Kidney capillary endothelial cell (primary cell): Measurements from ENCODE around the gene DHFR2.
"Not testable (repeated sequence)": the region's sequence is repeated elsewhere in the genome, so short reads cannot be mapped to it uniquely, and the experiment has no call there.

Source experiments
- DNase-seq: peaks from one replicate; pipeline ENCODE4 v3.0.0-alpha.2; 2018; ENCODE audit warnings: low spot score

The DHFR2 gene

DNA sequence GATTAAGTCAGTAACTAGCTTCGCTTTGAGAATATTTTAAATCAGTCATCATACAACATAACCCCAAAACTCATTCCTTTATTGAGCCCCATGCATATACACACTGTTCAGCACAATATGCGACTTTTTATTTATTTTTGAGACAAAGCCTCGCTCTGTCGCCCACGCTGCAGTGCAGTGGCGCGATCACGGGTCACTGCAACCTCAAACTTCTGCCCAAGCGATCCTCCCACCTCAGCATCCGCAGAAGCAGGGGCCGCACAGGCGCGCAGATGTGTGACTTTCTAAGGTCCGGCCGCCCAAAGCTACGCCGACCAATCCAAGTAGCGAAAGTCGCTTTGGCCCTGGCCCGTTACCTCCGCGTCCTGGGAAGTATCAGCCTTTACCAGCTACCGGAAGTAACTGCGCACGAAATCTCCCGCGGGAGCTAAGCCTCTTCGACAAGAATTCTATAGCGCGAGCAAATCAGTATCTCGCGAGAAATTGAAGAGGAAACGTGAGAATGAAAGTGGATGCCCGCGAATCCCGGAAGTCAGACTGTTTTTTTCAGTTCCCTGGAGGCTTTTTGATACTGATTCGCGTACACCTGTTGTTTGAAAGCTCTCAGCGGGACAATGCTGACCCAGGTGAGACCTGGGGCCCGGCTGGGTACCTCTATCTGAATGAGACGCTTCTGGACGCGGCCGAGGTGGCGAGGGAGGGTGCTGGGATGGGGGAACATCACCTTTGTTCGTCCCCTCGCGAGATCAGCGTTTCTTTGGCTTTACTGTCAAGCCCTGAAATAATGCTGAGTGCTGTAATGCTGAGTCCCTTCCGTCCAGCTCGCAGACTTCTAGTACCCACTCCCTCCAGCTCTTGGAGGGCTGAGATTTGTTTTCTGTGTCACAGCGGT, at the start of gene DHFR2, which contains the start of gene NSUN3:
Gene DHFR2, minus strand, starts transcription at position 404 of the 892 bp plus-strand sequence. CDS start 1,405 bp downstream, outside the sequence.
Gene NSUN3, plus strand, starts transcription at position 549 of the 892 bp plus-strand sequence. Its CDS starts 66 bp downstream, at position 615.
- DNase-seq: peak; percentile 97

DNA sequence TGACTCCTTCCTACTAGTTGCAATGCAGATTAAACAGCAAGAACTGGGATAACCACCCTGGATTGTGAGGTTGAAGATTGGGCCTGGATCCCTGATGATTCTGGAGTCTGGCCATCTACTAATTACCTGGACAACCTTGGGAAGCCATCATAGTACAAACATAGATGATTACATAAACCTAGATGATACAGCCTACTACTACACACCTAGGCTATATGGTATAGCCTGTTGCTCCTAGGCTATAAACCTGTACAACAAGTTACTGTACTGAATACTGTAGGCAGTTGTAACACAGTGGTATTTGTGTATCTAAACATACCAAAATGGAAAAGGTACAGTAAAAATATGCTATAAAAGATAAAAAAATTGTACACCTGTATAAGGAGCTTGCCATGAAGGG, 48.1 kb upstream of the DHFR2 start:
- DNase-seq: no peak

DNA sequence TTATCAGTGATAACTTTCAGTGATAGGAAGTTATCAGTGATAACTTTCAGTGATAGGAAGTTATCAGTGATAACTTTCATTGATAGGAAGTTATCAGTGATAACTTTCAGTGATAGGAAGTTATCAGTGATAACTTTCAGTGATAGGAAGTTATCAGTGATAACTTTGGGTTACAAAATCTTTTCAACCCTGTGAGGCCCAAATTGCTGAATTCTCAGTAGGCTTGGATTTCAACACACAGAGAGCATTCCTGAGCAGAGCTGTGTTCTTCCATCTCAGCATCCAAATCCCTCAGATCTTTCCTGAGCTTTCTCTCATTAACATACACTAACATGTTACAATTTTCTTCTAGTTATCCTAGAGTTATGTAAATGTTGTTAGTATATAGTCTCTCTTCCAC, 47.5 kb upstream of the DHFR2 start:
- DNase-seq: not testable (repeated sequence)

DNA sequence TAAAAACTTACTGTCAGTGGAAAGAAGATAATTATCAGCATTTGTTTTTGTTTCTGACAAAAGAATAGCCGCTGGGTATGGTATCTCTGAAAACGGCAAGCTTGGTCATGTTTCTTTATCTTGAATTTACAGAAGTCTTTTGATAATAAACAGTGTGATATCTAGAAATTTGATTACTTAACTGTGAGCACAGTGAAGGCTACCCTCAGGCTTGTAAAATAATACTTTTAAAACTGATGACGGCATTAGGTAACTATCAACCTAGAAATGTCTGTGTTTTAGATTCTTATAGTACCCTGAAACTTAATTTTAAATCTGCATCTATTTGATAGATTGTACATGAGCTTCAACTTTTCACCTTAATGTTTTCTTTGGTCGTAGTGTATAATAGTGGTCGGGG, 43.6 kb upstream of the DHFR2 start:
- no peak for DNase-seq

DNA sequence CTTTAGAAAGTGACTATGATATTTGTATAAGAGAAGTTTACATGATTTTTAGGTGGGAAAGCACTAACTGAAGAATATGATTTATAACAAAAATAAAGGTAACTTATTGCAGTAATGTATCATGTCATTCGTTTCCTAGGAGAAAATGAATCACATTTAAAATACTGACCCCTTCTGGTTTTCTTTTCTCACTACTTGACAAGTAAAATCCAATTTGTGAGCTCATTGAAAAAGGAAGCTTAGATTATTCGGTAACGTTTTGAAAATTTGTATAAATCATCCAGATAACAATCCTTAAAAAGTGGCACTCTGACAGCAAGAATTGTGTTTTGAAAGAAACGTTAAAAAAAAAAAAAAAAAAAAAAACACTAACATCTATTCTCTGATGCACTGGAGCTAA, 39.1 kb upstream of the DHFR2 start:
- peak; percentile 11 for DNase-seq

DNA sequence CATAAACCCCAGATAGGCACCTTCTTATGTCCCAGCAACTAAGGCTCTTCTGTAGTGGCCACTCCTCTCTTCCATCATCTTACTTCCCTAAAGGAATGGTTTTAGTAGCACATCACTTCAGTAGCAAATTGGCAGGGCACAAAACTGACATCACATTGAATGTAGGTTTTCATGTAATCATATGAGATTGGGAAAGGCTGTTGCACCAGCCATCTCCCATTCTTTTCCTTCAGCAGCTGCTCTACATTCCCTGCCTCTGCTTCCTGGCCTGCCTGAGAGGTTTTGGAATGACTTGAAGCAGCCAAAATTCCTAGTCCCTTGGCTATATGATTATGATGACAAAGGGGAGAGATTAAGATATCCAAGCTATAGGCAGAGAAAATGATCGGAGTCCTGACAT, 36.6 kb upstream of the DHFR2 start:
- DNase-seq: no peak

DNA sequence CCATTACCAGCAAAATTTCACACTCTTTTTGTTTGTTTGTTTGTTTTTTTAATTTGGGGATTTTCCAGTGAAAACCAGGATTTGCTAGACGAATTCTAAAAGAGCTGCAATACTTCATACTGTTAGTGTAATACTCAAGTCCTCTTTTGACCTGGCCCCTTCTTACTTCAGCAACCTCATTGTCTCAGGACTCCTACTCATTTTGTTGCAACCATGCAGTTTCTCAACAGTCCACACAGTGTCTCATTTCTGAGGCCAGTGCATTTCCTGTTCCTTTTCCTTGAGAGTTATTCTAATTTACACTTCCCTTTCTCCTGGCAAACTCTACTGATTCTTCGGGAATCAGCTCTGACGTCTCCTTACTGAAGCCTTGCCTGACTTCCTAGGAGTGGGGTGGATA, 35.7 kb upstream of the DHFR2 start:
- DNase-seq: peak; percentile 36

DNA sequence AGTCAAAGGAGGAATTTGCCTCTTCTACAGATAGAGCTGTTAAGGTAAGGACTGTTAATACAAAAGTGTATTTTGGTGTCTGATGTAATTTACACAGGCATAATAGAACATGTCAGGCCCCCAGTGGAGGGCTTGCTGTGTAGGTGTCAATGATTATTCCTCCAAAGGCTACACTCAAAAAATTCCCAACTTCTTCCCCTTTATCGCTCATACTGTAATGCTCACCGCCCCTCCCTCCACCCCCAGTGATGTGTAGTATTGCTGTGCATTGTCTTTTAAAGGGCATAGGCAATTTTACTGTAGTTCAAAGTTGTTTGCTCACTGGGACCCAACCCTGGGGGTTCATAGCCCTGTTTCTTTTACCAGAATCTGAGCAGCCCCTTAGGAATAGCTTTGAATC, 32.4 kb upstream of the DHFR2 start:
- no peak for DNase-seq

DNA sequence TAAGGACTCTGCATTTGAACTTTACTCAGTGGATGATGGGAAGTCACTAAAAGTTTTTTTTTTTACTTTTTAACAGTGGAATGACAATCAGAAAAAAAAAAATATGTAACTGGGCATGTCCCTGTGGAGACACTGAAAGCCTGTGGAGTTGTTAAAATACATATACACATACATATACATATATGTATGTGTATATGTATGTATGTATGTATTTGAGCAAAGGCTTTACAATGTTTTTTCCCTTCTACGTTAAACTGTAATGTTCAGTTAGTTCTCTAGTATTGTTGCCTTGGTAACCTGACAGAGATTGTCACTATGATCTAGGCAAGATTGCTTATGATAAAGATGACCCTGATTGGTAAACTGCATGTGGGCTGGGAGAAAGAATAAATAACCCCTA, 30.4 kb upstream of the DHFR2 start:
- no peak for DNase-seq

DNA sequence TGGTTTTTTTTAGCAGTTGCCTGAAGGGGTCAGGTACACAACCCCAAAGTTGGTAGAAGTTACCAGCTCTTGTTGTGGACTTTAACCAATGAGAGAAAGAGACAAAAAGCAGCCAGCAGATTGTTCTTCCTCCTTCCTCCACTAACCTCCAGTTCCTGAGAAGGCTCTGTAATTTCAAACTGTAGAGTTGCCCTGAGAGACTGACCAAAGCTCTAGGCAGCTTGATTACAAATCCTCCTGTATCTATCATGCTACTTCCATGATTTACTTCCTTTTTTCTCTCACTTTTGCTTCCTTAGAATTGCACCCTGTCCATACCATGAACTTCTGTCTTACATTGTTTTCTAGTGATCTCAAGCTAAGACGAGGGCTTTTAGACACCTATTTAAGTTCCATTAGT, 29.4 kb upstream of the DHFR2 start:
- no peak for DNase-seq

DNA sequence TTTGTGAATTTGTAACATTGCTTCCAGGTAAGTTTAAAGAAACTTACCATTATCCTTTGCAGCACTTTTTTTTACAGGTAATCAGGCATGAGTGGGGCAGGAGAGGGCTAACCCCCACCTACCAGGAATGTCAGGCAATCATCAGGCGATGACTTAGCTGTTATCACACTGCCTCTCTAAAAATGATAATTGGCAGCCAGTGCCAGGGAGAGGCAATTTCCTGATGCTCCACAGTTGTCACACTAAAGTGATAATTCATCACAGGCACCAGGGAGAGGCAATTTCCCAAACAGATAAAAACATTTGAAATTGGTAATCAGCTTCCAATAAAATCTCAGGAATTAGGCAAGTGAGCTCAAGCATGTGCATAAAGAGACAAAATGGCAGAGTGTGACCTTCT, 26.4 kb upstream of the DHFR2 start:
- no peak for DNase-seq

DNA sequence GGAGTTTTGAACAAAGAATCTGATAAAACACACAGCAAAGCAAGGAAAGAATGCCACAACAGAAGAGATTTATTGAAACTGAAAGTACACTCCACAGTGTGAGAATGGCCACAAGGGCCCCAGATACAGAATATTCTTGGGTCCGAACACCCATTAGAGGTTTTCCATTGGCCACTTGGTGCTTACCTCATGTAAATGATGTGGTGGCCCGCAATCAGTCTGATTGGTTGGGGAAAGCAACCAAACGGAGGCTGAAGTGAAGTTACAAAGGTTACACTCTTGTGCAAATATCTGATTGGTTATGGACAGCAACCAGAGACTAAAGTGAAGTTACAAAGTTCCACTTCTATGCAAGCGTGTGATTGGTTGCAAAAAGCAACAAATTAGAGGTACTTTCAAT, 20.5 kb upstream of the DHFR2 start:
- DNase-seq: no peak

DNA sequence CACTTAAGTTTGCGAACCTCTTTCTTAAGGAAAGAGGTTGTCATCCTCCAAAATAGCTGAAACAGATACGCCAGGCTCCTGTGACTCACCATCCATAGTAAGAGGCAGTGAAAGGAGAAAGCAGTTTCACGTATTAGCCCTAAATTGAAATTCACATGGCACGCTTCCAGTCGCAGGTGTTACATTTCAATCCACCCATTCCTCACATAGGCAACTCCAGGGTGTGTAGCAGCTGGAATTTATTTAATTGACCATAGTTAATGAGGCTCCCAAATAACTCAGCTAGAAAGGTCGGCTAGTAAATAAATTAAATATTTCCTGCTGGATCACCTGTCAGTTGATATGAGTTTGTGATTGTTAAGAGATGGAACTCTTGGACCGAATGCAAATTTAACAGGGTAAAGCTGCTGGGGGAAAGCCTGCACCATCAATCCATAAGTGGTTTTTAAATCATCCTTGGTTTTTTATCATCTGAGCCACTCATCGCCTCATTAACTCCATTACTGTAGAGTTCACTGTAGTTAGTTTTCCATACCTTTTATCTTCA, 19.7 kb upstream of the DHFR2 start:
- DNase-seq: no peak

DNA sequence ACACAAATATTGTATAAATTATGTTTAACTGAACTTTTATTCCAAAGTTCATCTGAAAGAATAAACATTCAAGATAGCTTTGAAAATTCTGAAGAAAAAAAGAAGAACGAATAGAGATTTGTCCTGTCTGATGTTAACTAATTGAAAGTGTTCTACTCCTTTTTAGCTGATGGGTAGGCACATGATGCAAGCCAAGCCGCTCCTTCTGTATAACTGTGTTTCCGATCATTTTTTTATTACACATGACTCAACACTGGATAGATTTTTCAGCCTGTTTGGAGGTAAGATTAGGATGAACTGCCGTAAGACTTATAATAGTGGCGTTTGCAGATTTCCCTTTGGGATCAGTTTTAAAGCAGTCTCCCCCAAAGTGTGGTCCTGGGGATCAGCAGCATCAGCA, 19.2 kb upstream of the DHFR2 start:
- DNase-seq: no peak

DNA sequence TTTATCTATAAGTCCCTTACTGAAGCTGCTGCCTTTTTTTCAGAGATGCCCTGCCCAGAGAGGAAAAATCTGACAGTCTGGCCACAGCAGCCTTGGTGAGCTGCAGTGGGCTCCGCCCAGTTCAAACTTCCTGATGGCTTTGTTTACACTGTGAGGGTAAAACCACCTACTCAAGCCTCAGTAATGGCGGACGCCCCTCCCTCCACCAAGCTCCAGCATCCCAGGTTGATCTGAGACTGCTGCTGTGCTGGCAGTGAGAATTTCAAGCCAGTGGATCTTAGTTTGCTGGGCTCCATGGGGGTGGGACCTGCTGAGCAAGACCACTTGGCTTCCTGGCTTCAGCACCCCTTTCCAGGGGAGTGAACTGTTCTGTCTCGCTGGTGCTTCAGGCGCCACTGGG, 17.8 kb upstream of the DHFR2 start:
- not testable (repeated sequence) for DNase-seq

DNA sequence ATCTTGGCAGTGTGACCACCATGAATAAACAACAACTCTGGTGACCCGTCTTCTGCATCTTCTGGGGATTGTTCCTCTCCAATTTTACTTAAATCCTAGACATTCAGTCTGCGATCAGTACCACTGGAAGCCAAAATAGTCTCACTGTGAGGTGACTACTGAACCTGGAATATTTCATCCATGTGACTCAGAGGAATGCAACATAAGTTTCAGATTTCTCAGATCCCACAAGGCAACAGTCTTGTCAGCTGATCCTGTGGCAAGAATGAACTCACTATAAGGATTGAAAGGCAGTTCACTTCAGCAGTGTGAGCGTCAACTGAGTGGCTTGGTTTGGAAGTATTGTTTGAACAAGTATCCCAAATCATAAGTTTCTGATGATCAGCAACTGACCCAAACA, 13.3 kb upstream of the DHFR2 start:
- DNase-seq: no peak

DNA sequence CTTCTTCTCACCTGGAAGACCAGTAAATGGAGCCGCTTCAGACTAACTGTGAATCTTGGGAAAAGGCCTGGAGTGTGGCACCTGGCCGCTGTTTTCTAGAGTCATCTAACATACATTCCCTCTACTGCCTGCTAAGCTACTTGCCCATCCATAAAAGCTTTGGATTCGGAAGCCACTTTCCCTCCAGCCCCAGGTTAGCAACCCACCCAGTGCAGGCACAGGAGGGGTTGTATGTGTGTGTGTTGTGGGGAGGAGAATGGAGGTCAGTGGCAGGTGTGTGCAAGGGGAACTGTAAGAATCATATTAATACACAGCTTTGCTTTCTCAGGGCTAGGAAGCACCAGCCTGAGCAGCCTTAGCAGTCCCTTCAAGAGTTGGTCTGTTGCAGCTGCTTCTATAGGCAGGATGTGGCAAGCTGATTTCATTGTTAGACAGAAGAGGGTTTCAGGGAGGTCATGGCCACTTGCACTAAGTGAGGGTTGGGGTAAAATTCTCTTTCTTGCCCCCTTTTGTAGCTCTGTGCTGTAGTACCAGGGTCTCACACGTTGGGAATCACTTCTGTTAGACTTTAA, 9.1 kb upstream of the DHFR2 start:
- no peak for DNase-seq

DNA sequence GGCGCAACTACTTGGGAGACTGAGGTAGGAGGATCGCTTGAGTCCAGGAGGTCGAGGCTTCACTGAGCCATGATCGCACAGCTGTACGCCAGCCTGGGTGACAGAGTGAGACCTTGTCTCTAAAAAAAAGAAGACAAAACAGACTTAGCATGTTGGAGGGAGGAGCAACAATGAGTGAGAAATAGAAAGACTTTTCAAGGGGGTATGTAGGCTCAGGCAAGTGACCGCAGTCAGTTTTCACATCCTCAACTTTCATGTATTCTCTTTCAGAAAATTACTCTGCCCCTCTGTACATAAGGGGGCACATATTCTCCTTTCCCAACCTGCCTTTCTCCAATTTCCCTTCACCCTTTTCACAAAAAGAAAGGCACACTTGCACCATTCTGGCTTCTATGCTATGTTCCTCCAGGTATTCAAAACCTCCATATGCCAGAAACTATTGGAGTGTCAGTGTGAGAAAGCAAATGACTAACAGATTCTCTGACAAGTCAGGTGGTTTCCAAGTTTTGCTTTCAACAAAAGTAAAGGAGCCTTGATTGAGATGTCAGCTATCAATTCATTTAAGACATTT, 7.7 kb upstream of the DHFR2 start:
- DNase-seq: no peak

DNA sequence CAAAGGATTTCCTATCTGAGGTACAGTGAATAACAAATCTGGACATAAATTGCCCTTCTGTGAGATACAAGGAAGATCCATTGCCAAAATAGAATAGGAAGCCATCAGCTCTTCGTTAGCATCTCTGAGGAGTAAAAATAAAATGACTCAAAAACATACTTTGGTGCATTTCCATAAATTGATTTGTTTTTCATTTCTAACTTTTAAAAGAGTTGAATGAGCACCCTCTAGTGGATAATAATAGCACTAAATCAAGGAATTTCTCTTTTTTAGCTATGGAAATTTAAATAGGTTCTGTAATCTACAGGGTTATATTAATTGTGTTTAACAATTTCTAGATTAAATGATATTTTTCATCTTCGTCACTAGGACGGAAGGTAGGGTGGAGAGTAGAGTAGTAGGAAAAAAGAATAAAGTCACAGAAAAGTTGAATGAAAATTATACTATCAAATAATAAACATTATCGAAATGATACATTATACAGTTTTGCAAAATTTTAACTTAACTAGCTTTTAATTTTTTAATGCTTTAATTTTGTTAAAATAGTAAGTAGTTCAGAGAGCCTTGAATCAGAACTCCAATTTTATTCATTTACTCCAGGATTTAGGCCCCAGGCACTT, 6.6 kb upstream of the DHFR2 start:
- DNase-seq: peak; percentile 30

DNA sequence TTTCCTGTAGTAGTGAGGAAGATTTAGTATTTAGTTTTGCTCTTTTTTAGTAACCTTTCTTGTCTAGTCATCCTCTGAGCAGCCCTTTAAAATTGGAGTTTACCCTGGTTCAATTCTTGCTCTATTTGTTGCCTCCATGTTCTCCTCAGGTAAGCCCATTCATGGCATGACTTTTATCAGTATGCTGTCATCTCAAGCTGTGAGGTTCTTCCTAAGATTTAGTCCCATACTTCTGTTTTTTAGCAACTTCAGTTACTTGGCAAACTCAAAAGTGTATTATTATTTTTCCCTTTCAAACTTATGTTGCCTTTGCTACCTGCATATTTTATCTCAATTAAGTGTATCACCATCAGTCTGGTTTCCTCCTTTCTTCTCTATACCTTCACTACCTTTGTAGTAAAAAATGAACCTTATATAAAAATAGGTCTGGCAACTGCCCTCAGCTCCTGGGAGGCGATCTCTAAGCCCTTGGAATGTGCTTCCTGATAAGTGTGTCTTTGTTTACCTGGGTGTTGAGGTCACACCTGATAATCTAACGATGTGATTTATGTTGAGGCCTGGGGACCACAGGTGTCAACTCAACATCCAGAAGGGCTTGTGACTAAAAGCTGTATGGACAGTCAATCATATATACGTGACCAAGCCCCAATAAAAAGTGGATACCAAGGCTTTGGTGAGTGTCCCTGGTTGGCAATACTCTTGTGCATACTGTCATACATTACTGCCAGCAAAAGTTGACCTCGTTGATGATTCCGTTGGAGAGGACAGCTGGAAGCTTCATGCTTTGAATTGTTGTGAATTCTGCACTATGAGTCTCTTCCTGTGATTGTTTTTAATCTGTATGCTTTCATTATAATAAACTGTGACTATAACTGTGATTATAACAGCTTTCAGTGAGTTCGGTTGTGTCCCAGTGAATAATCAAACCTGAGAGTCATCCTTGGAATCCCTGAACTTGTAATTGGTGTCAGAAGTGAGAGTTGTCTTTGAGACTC, 4.1 kb upstream of the DHFR2 start:
- DNase-seq: peak; percentile 64

DNA sequence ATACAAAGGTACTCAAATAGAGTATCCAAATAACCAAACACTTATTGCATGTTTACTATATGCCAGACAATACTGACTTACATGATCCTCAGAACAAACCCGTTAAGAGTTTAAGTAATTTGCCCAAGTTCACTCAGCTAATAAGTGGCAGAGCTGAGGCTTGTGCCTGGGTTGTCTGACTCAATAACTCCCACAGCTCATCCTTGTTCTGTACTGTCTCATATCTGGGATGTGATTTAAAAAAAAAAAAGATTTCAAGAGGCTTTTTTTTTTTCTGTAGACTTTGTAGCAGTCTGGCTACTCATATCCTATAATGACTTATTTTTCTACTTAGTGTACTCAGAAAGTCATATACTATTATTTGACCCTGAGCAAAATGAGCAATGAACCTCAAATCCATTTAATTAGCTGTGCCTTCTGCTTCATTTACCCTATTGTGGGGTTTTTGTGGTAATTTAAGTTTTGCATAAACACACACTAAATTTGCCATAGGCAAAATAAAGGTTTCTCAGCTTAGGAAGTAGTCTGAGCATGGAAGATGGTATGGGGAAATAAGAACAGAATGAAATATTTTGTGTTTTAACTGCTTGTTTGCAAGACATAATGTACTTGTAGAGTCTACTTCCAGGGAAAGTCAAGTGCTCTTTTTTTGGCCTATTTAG, 3.2 kb upstream of the DHFR2 start:
- no peak for DNase-seq
